Measurements from ENCODE around the gene SKAP1. TPM values are rescaled to one million over a fixed set of nuclear protein-coding genes. Genes with fewer than 3 reads are reported as not detected.

The SKAP1 gene
- total RNA-seq, 2 experiments from 2014 or later = 1.2 TPM; not detected in 1

DNA sequence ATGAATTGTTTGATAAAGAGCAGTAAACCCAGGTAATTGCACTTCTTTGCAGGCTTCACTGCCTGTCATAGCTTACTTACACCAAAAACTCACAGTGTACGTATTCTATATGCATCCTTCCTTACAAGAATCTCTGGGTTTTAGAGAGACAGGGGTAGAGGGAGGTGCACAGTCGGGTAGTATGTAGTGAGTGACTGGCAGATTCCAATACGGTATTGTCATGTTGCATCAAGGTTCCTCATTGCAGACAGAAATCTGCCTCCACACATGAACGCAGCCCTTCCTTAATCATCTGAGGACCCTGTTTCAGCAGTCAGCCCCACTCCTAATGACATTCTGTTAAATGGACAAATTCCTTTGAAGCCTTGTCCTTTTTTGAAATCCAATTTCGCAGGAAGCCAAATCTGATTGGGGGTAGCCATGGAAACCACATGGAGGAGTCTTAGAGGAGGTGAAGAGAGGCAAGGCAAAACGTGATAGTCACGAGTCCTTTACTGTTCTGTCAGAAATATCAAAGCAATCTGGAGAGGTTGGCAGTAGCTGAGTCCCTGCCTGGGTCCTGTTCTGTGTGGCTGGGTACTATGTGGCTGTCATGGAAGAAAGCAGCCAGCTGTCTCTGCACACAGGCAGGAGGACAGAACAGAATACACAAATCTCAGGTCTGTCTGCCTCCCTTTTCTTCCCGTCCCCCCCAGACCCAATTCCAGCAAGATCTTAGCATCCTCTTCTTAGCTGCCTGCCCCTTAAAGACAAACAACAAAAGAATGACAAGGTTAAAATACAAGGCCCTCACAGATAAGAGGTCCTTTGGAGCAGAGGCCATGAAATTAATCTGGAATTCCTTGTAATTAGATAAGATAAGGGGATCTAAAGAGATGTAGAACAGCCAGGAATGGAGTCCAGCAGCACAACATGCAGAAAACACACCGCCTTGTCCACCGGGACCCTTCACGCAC lies 3.1 kb upstream of the SKAP1 start:
- Histone ChIP-seq H3K36me3 (ENCODE audit: insufficient read depth, low read length) (no peaks in the 10 kb centered on the region), H3K9me2 (ENCODE audit: insufficient read depth, low read length) (no peaks in the 10 kb centered on the region), H3K4me3 (ENCODE audit: low read depth, low read length, poor library complexity, severe bottlenecking) (no peak overlapping the region), H3K4me2 (ENCODE audit: low read length) (no peak overlapping the region), H3K9me3 (ENCODE audit: low read length) (no peaks in the 10 kb centered on the region), H2AFZ (ENCODE audit: low read length) (no peak overlapping the region), H3K27ac (ENCODE audit: low read depth, low read length, poor library complexity, severe bottlenecking) (no peak overlapping the region), H3K4me1 (ENCODE audit: insufficient read depth, low read length, poor library complexity, severe bottlenecking) (peaks cover 30% of the 10 kb centered on the region), H3K79me2 (ENCODE audit: insufficient read depth, low read depth, low read length) (no peaks in the 10 kb centered on the region), H4K20me1 (ENCODE audit: insufficient read depth, low read length) (no peaks in the 10 kb centered on the region)
- no peak for DNase-seq (ENCODE audit: low spot score)
- POLR2A ChIA-PET = interaction anchor here (1.1 to 1.9 kb wide), 2 partner anchors 19 to 48 kb away, joined by 3 to 5 read pairs; no protein-coding TSS in a partner anchor
- no peak for TF ChIP-seq EZH2phosphoT487 (IDR thresholded peaks at IDR 0.05; ENCODE audit: borderline replicate concordance, low read depth, low read length)
- TF ChIP-seq, protein P1, sequence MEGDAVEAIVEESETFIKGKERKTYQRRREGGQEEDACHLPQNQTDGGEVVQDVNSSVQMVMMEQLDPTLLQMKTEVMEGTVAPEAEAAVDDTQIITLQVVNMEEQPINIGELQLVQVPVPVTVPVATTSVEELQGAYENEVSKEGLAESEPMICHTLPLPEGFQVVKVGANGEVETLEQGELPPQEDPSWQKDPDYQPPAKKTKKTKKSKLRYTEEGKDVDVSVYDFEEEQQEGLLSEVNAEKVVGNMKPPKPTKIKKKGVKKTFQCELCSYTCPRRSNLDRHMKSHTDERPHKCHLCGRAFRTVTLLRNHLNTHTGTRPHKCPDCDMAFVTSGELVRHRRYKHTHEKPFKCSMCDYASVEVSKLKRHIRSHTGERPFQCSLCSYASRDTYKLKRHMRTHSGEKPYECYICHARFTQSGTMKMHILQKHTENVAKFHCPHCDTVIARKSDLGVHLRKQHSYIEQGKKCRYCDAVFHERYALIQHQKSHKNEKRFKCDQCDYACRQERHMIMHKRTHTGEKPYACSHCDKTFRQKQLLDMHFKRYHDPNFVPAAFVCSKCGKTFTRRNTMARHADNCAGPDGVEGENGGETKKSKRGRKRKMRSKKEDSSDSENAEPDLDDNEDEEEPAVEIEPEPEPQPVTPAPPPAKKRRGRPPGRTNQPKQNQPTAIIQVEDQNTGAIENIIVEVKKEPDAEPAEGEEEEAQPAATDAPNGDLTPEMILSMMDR (conservative IDR thresholded peaks at IDR 0.05; ENCODE audit: low read length) = no peak
- no TSS peak for BruUV-seq (replicated peaks)
- CTCF ChIA-PET (ENCODE audit: unreplicated experiment) = no interaction called here
- intact Hi-C loops (cut with micrococcal nuclease; ENCODE audit: unreplicated experiment) = no loop called here

- no peaks in the 10 kb centered on the region for H4K20me1 ChIP-seq (ENCODE audit: insufficient read depth, low read length)
- H2AFZ ChIP-seq (ENCODE audit: low read length) = peak overlapping the region; percentile 85; the same call in 1 of the 2 replicates
- H3K9me3 ChIP-seq (ENCODE audit: low read length) = no peaks in the 10 kb centered on the region
- POLR2A ChIA-PET = no interaction called here
- no peak overlapping the region for H3K4me2 ChIP-seq (ENCODE audit: low read length)
- intact Hi-C loops (cut with micrococcal nuclease; ENCODE audit: unreplicated experiment) = no loop called here
- H3K4me1 ChIP-seq (ENCODE audit: insufficient read depth, low read length, poor library complexity, severe bottlenecking) = peaks cover 43% of the 10 kb centered on the region
- no peak overlapping the region for H3K27ac ChIP-seq (ENCODE audit: low read depth, low read length, poor library complexity, severe bottlenecking)
- no peaks in the 10 kb centered on the region for H3K9me2 ChIP-seq (ENCODE audit: insufficient read depth, low read length)
- CTCF ChIA-PET (ENCODE audit: unreplicated experiment) = no interaction called here
- H3K4me3 ChIP-seq (ENCODE audit: low read depth, low read length, poor library complexity, severe bottlenecking) = no peak overlapping the region
- TF ChIP-seq, protein P1 (conservative IDR thresholded peaks at IDR 0.05; ENCODE audit: low read length) = no peak
- no peak for TF ChIP-seq EZH2phosphoT487 (IDR thresholded peaks at IDR 0.05; ENCODE audit: borderline replicate concordance, low read depth, low read length)
- BruUV-seq (replicated peaks) = no TSS peak
- no peak for DNase-seq (ENCODE audit: low spot score)
- H3K36me3 ChIP-seq (ENCODE audit: insufficient read depth, low read length) = no peaks in the 10 kb centered on the region
- H3K79me2 ChIP-seq (ENCODE audit: insufficient read depth, low read depth, low read length) = no peaks in the 10 kb centered on the region
Observed at GRCh38 chr17:48429156-48429555, 858 bp downstream of the SKAP1 start.

DNA sequence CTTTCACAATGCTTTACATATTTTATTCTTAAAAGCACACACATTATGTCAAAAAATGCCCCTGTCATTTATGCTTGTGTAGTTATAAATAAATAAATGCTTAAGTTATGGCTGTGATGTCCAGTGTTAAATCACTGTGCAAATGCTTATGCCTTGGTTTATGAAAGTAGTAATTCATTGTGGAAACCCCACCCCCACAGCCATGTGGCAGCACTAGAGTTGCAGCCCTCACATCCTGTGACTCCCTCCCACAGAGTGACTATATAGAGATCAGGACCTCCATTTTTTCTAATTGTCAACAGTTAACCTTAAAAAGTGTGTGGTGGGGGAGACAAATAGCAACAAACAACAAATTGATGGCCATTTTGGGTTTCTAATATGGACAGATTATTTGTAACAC lies 2.4 kb downstream of the SKAP1 start:
- H2AFZ ChIP-seq (ENCODE audit: low read length) = peak overlapping the region; percentile 85
- H3K79me2 ChIP-seq (ENCODE audit: insufficient read depth, low read depth, low read length) = no peaks in the 10 kb centered on the region
- no peaks in the 10 kb centered on the region for H3K9me3 ChIP-seq (ENCODE audit: low read length)
- no peaks in the 10 kb centered on the region for H4K20me1 ChIP-seq (ENCODE audit: insufficient read depth, low read length)
- H3K9me2 ChIP-seq (ENCODE audit: insufficient read depth, low read length) = no peaks in the 10 kb centered on the region
- H3K4me2 ChIP-seq (ENCODE audit: low read length) = peak overlapping the region; percentile 51
- no peak for TF ChIP-seq EZH2phosphoT487 (IDR thresholded peaks at IDR 0.05; ENCODE audit: borderline replicate concordance, low read depth, low read length)
- TF ChIP-seq, protein P1 (conservative IDR thresholded peaks at IDR 0.05; ENCODE audit: low read length) = no peak
- peak; percentile 76 for DNase-seq (ENCODE audit: low spot score)
- intact Hi-C loops (cut with micrococcal nuclease; ENCODE audit: unreplicated experiment) = no loop called here
- no peak overlapping the region for H3K27ac ChIP-seq (ENCODE audit: low read depth, low read length, poor library complexity, severe bottlenecking)
- no TSS peak for BruUV-seq (replicated peaks)
- CTCF ChIA-PET (ENCODE audit: unreplicated experiment) = no interaction called here
- no peaks in the 10 kb centered on the region for H3K36me3 ChIP-seq (ENCODE audit: insufficient read depth, low read length)
- H3K4me3 ChIP-seq (ENCODE audit: low read depth, low read length, poor library complexity, severe bottlenecking) = no peak overlapping the region
- POLR2A ChIA-PET = interaction anchor here (0.7 to 1.4 kb wide), 2 partner anchors 14 to 161 kb away, joined by 3 to 6 read pairs; no protein-coding TSS in a partner anchor
- H3K4me1 ChIP-seq (ENCODE audit: insufficient read depth, low read length, poor library complexity, severe bottlenecking) = peaks cover 43% of the 10 kb centered on the region

All from OCI-LY7 (cell line).